ENCODE measurements around the gene RAD51AP2.

GRCh38 chr2:17518212-17519154 is at the start of gene RAD51AP2:
- TF ChIP-seq CTCF (conservative IDR thresholded peaks at IDR 0.05; ENCODE audit: low read length), result no peak
- no peak for TF ChIP-seq EZH2phosphoT487 (IDR thresholded peaks at IDR 0.05; ENCODE audit: borderline replicate concordance)
